ENCODE results near the gene PCCB.
"Not testable (repeated sequence)": the region's sequence is repeated elsewhere in the genome, so short reads cannot be mapped to it uniquely, and the experiment has no call there.

Gene PCCB

DNA sequence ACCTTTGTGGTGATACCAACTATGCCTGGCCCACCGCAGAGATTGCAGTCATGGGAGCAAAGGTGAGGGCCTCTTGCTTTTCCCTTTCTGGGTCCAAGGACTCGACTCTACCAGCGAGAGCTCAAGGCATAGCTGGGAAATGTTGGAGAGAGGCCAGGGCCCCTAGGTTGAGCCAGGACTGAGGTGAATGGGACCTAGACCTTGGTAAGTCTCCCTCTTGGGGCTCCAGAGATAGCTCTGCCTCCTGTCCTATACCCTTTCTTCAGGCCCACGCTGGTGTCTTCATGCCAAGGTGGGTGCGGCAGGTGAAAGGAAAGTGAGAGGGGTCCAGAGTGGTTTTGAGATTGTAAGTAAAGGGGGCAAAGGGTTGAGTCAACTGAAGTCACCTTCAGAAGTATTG is 77.5 kb downstream of the PCCB start:
- Histone ChIP-seq H3K4me1 (ENCODE audit: control insufficient read depth, insufficient read depth, low read length) (no peaks in the 10 kb centered on the region), H3K9ac (ENCODE audit: low read length) (no peak overlapping the region), H3K36me3 (ENCODE audit: control insufficient read depth, insufficient read depth, low read length) (peaks cover 36% of the 10 kb centered on the region), H3K27me3 (ENCODE audit: control insufficient read depth, insufficient read depth, low read length) (no peaks in the 10 kb centered on the region), H3K27ac (ENCODE audit: low read depth, low read length) (no peak overlapping the region), H3K4me3 (ENCODE audit: low read depth, low read length) (no peak overlapping the region), H3K9me3 (ENCODE audit: control insufficient read depth, insufficient read depth, low read depth, low read length) (no peaks in the 10 kb centered on the region; the same call in 1 of the 2 replicates)

DNA sequence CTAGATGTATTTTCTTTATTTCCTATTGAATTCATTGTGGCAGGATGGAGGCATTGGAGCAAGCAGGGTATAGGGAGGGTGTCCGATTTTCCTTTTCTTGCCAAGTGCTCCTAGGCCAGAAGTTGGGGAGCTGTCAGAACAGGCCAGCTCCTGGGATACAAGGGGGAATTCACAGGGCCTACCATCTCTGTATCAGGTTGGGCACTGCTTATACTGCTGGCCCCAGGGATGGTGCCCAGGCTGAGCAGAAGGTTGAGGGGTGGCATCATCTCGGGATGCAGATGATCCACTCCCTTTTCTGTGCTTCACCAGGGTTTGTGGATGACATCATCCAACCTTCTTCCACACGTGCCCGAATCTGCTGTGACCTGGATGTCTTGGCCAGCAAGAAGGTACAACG is 79.5 kb downstream of the PCCB start:
- no peaks in the 10 kb centered on the region for H3K4me1 ChIP-seq (ENCODE audit: control insufficient read depth, insufficient read depth, low read length)
- H3K4me3 ChIP-seq (ENCODE audit: low read depth, low read length) = no peak overlapping the region
- H3K27me3 ChIP-seq (ENCODE audit: control insufficient read depth, insufficient read depth, low read length) = no peaks in the 10 kb centered on the region
- H3K9ac ChIP-seq (ENCODE audit: low read length) = no peak overlapping the region
- H3K9me3 ChIP-seq (ENCODE audit: control insufficient read depth, insufficient read depth, low read depth, low read length) = no peaks in the 10 kb centered on the region
- no peak overlapping the region for H3K27ac ChIP-seq (ENCODE audit: low read depth, low read length)
- peaks cover 52% of the 10 kb centered on the region for H3K36me3 ChIP-seq (ENCODE audit: control insufficient read depth, insufficient read depth, low read length)

DNA sequence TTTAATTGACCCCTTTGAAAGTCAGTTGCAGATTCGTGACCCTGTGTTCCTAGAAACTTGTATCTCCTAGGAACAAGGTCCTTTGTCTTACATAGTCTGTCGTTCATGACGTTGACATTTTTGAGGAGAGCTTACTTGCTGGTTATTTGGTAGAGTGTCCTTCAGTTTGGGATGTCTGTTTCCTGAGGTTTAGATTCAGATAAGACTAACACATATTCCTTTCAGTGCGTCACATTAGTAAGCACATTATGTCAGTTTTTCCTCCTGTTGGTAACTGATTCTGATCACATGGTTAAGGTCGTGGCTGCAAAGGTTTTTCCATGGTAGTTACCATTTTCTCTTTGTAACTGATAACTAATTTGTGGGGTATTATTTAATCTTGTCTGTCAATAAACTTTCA is 80.8 kb downstream of the PCCB start:
- H3K27me3 ChIP-seq (ENCODE audit: control insufficient read depth, insufficient read depth, low read length) = no peaks in the 10 kb centered on the region
- no peak overlapping the region for H3K4me3 ChIP-seq (ENCODE audit: low read depth, low read length)
- H3K36me3 ChIP-seq (ENCODE audit: control insufficient read depth, insufficient read depth, low read length) = peaks cover 59% of the 10 kb centered on the region
- no peak overlapping the region for H3K27ac ChIP-seq (ENCODE audit: low read depth, low read length)
- no peak overlapping the region for H3K9ac ChIP-seq (ENCODE audit: low read length)
- H3K9me3 ChIP-seq (ENCODE audit: control insufficient read depth, insufficient read depth, low read depth, low read length) = no peaks in the 10 kb centered on the region
- H3K4me1 ChIP-seq (ENCODE audit: control insufficient read depth, insufficient read depth, low read length) = no peaks in the 10 kb centered on the region

DNA sequence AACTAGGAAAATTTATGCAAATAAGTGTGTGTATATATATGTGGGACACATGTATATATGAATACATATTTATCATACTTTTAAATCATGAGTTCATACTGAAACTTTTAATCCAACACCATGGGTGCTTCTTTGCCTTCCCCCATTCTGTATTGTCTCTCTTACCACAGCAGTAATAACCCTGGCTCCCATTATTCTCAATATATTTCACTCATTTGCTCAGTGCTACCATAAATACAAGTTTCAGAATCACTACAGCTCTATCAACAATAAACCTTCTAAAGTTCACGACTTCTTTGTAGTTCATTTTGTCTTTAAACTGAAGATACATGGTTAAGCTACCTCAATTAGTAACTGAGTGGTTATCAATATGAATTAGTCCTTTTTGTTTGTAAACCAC is 82.2 kb downstream of the PCCB start:
- Histone ChIP-seq H3K27me3 (ENCODE audit: control insufficient read depth, insufficient read depth, low read length) (no peaks in the 10 kb centered on the region), H3K9me3 (ENCODE audit: control insufficient read depth, insufficient read depth, low read depth, low read length) (no peaks in the 10 kb centered on the region), H3K27ac (ENCODE audit: low read depth, low read length) (no peak overlapping the region), H3K36me3 (ENCODE audit: control insufficient read depth, insufficient read depth, low read length) (peaks cover 51% of the 10 kb centered on the region), H3K9ac (ENCODE audit: low read length) (no peak overlapping the region), H3K4me3 (ENCODE audit: low read depth, low read length) (no peak overlapping the region), H3K4me1 (ENCODE audit: control insufficient read depth, insufficient read depth, low read length) (no peaks in the 10 kb centered on the region)

DNA sequence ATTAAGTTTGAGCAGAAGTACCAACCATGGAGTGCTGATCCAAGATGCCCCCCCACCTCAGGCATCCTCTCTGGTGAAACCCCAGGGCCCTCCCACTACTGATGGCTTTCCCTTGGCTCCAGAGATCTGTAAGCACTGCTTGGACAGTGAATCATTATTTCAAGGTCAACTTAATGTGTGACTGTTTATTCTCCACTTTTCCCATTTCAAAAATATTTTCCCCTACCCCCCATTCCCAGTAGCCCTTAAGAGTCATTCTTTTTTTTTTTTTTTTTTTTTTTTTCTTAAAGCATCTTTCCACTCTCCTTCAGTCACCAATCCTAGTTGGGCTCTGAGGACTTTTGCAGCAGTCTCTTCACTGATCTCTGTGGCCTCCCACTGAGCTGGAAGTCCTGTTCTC is 82.6 kb downstream of the PCCB start:
- Histone ChIP-seq H3K4me1 (ENCODE audit: control insufficient read depth, insufficient read depth, low read length) (no peaks in the 10 kb centered on the region), H3K27ac (ENCODE audit: low read depth, low read length) (no peak overlapping the region), H3K9ac (ENCODE audit: low read length) (no peak overlapping the region), H3K27me3 (ENCODE audit: control insufficient read depth, insufficient read depth, low read length) (no peaks in the 10 kb centered on the region), H3K4me3 (ENCODE audit: low read depth, low read length) (no peak overlapping the region), H3K9me3 (ENCODE audit: control insufficient read depth, insufficient read depth, low read depth, low read length) (no peaks in the 10 kb centered on the region), H3K36me3 (ENCODE audit: control insufficient read depth, insufficient read depth, low read length) (peaks cover 47% of the 10 kb centered on the region)

DNA sequence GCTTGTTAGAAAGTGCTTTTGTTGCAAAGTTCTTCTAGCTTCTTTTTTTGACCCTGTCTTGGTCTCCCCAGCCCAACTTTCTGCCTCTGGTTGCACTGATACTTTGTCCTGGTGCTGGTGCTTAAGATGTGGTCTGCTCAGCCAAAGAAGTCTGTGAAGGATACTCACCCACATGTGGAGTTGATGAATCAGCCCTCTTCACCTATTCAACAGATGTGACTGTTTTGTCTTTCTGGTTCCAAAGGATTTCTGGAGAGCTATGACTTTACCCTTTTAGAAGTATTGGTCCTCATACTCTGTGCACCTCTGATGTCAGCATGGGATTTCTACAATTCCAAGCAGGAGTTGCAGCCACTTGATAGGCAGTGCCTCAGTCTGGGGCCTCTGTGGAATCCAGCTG is 84.1 kb downstream of the PCCB start:
- Histone ChIP-seq H3K27ac (ENCODE audit: low read depth, low read length) (no peak overlapping the region), H3K9ac (ENCODE audit: low read length) (no peak overlapping the region), H3K36me3 (ENCODE audit: control insufficient read depth, insufficient read depth, low read length) (peaks cover 39% of the 10 kb centered on the region), H3K4me3 (ENCODE audit: low read depth, low read length) (no peak overlapping the region), H3K27me3 (ENCODE audit: control insufficient read depth, insufficient read depth, low read length) (no peaks in the 10 kb centered on the region), H3K9me3 (ENCODE audit: control insufficient read depth, insufficient read depth, low read depth, low read length) (no peaks in the 10 kb centered on the region), H3K4me1 (ENCODE audit: control insufficient read depth, insufficient read depth, low read length) (no peaks in the 10 kb centered on the region)

DNA sequence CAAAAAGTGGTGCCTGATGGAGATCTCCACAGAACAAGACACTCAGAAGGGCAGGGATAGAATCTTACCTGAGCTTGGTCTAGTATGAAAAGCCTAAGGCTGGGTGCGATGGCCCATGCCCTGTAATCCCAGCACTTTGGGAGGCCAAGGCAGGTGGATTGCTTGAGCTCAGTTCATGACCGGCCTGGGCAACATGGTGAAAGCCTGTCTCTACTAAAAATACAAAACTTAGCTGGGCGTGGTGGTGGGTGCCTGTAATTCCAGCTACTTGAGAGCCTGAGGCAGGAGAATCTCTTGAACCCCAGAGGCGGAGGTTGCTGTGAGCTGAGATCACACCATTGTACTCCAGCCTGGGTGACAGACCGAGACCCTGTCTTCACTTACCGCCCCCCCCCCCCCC is 84.6 kb downstream of the PCCB start:
- H3K36me3 ChIP-seq (ENCODE audit: control insufficient read depth, insufficient read depth, low read length) = peaks cover 34% of the 10 kb centered on the region
- not testable (repeated sequence) for H3K27ac ChIP-seq (ENCODE audit: low read depth, low read length)

DNA sequence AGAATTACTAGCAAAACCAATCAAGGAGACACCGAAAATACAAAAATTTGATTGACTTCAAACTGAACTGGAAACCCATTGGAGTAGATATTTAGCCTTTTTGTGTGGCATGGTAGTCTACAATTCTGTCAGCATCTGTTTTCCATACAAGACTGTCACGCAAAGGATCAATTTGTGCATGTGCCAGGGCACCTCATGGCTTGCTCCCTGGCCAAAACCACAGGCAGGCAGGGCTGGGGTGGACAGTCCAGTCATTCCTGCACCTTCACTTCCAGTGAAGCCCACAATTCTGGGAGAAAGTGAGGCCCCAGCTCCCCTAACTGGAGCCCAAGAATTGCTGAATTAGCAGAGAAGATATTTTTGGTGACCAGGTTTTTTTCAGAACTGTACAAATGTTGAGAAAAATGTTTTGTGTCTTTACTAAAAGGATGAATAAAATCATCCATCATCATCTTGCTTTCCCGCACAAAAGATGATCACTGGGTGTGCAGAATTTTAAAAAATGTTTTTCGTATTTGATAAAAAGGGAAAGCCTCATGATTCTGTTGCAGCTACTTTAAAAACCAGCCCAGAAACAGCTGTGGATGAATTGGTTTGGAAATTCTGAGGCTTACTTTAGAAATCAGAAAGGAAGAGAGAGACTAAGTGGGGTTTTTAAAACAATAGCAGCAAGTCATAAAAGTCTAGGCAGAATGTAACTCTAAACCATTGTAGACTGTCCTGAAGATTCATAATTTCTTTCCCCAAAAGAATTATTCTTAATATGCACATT is 86.4 kb downstream of the PCCB start:
- Histone ChIP-seq H3K9me3 (ENCODE audit: control insufficient read depth, insufficient read depth, low read depth, low read length) (no peaks in the 10 kb centered on the region), H3K27me3 (ENCODE audit: control insufficient read depth, insufficient read depth, low read length) (no peaks in the 10 kb centered on the region), H3K4me1 (ENCODE audit: control insufficient read depth, insufficient read depth, low read length) (no peaks in the 10 kb centered on the region), H3K27ac (ENCODE audit: low read depth, low read length) (no peak overlapping the region), H3K36me3 (ENCODE audit: control insufficient read depth, insufficient read depth, low read length) (peaks cover 36% of the 10 kb centered on the region), H3K4me3 (ENCODE audit: low read depth, low read length) (no peak overlapping the region), H3K9ac (ENCODE audit: low read length) (no peak overlapping the region)

More for the DNA sequence above, 84.6 kb downstream of the PCCB start:
- H3K4me3 ChIP-seq (ENCODE audit: low read depth, low read length); H3K27me3 ChIP-seq (ENCODE audit: control insufficient read depth, insufficient read depth, low read length); H3K9me3 ChIP-seq (ENCODE audit: control insufficient read depth, insufficient read depth, low read depth, low read length); H3K9ac ChIP-seq (ENCODE audit: low read length); H3K4me1 ChIP-seq (ENCODE audit: control insufficient read depth, insufficient read depth, low read length): not testable (repeated sequence)

DNA sequence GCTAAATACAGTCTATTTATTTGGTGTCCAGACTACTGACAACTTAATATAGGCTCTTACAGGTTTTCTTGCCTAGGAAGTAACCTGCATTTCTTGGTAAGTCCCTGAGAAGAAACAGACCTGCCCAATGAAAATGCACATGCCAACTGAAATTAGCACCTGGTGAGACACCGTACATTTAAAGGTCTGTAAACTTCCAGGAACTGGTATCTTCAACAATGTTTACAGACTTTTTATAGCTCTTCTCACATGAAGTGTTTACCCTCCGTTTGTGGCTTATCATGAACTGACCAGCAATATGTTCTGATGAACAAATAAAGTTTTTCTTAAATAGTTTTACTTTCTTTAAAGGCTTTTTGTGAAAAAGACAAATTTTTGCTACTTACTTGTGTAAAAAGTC is 93.3 kb downstream of the PCCB start:
- peaks cover 4% of the 10 kb centered on the region; the same call in 1 of the 2 replicates for H3K4me1 ChIP-seq (ENCODE audit: control insufficient read depth, insufficient read depth, low read length)
- H3K4me3 ChIP-seq (ENCODE audit: low read depth, low read length) = no peak overlapping the region
- no peak overlapping the region for H3K9ac ChIP-seq (ENCODE audit: low read length)
- no peaks in the 10 kb centered on the region for H3K27me3 ChIP-seq (ENCODE audit: control insufficient read depth, insufficient read depth, low read length)
- H3K9me3 ChIP-seq (ENCODE audit: control insufficient read depth, insufficient read depth, low read depth, low read length) = no peaks in the 10 kb centered on the region
- H3K36me3 ChIP-seq (ENCODE audit: control insufficient read depth, insufficient read depth, low read length) = peaks cover 5% of the 10 kb centered on the region
- H3K27ac ChIP-seq (ENCODE audit: low read depth, low read length) = no peak overlapping the region

DNA sequence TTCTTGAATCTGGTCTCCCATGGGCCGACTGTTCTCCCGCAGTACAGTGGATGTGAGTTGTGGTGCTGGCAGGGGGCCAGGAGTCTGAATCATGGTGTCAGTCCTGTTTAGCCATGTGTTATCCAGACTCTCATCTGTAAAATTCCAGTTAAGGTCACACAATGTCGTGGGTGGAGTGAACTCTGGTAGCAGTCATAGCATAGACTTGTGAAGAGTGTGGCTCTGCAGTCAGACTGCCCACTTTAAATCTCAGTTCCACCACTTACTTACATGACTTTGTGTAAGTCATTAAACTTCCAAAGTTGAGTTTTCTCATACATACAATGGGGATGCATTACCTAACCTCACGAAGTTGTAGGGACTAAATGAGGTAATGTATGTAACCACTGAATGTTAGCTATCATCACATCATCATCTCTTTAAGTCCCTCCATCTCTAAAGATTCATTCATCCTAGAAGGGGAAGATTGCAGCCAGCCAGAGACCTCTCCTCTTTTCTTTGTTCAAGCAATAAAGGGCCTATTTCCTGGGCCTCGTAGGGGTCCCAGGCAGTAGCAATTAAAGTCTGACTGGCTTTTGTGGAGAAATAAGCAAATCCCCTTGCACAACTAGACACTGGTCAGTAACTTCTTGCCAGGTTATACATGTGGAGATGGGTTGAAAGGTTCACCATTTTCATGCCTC is 93.9 kb downstream of the PCCB start:
- Histone ChIP-seq H3K27ac (ENCODE audit: low read depth, low read length) (no peak overlapping the region), H3K4me3 (ENCODE audit: low read depth, low read length) (no peak overlapping the region), H3K36me3 (ENCODE audit: control insufficient read depth, insufficient read depth, low read length) (peaks cover 3% of the 10 kb centered on the region), H3K27me3 (ENCODE audit: control insufficient read depth, insufficient read depth, low read length) (no peaks in the 10 kb centered on the region), H3K9ac (ENCODE audit: low read length) (no peak overlapping the region), H3K4me1 (ENCODE audit: control insufficient read depth, insufficient read depth, low read length) (peaks cover 4% of the 10 kb centered on the region; the same call in 1 of the 2 replicates), H3K9me3 (ENCODE audit: control insufficient read depth, insufficient read depth, low read depth, low read length) (no peaks in the 10 kb centered on the region)

DNA sequence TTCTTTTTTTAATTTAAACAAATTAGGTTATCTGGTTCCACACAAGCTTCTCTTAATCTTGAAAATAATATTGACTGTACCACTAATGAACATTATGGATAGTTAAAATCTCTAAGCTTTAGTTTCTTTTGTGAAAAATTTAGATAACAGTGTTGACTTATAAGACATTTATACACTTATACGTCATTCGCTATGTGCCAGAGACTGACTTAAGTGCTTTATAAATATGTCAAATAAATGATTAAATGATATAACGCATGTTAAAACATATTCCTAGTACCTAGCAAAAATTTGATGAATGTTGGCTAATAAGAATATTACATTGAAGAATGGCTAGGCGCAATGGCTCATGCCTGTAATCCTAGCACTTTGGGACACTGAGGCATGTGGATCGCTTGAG is 96.3 kb downstream of the PCCB start:
- no peaks in the 10 kb centered on the region for H3K27me3 ChIP-seq (ENCODE audit: control insufficient read depth, insufficient read depth, low read length)
- H3K36me3 ChIP-seq (ENCODE audit: control insufficient read depth, insufficient read depth, low read length) = no peaks in the 10 kb centered on the region; the same call in 1 of the 2 replicates
- no peak overlapping the region for H3K9ac ChIP-seq (ENCODE audit: low read length)
- no peaks in the 10 kb centered on the region for H3K9me3 ChIP-seq (ENCODE audit: control insufficient read depth, insufficient read depth, low read depth, low read length)
- no peak overlapping the region for H3K4me3 ChIP-seq (ENCODE audit: low read depth, low read length)
- no peak overlapping the region for H3K27ac ChIP-seq (ENCODE audit: low read depth, low read length)
- peaks cover 4% of the 10 kb centered on the region; the same call in 1 of the 2 replicates for H3K4me1 ChIP-seq (ENCODE audit: control insufficient read depth, insufficient read depth, low read length)
